WI38 (cell line): ENCODE measurements around the gene FMNL2.

Source experiments
- H3K4me3 ChIP-seq: 2 replicates; pipeline ENCODE4 v1.5.1; 2011; ENCODE audit warnings: low read depth, mild to moderate bottlenecking, control low read depth, low read length
- TF ChIP-seq, protein P1 (sequence below): IDR thresholded peaks from 2 replicates; pipeline ENCODE4 v1.5.1; 2012; ENCODE audit warnings: low read depth, mild to moderate bottlenecking, control low read depth, low read length

The FMNL2 gene

DNA sequence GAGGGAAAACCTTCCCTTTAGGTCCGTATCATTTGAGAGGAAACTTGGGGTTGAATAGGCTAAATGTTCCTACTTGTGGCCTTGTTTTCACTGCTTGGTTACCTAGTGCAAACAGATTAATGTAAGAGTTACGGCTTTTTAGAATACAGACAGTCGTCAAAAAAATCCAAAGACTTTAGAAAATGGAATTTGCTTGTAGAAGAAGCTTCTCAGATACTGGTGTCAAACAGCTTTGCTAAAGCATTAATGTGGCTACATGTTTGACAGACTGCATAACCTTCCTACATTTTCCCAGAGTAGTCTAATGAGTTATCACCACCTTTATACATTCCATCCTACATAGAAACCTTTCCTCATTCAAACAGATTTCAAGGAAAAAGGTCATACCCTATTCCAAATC is 114.6 kb downstream of the FMNL2 start:
- TF ChIP-seq, protein P1, sequence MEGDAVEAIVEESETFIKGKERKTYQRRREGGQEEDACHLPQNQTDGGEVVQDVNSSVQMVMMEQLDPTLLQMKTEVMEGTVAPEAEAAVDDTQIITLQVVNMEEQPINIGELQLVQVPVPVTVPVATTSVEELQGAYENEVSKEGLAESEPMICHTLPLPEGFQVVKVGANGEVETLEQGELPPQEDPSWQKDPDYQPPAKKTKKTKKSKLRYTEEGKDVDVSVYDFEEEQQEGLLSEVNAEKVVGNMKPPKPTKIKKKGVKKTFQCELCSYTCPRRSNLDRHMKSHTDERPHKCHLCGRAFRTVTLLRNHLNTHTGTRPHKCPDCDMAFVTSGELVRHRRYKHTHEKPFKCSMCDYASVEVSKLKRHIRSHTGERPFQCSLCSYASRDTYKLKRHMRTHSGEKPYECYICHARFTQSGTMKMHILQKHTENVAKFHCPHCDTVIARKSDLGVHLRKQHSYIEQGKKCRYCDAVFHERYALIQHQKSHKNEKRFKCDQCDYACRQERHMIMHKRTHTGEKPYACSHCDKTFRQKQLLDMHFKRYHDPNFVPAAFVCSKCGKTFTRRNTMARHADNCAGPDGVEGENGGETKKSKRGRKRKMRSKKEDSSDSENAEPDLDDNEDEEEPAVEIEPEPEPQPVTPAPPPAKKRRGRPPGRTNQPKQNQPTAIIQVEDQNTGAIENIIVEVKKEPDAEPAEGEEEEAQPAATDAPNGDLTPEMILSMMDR = no peak
- no peak overlapping the region for H3K4me3 ChIP-seq

DNA sequence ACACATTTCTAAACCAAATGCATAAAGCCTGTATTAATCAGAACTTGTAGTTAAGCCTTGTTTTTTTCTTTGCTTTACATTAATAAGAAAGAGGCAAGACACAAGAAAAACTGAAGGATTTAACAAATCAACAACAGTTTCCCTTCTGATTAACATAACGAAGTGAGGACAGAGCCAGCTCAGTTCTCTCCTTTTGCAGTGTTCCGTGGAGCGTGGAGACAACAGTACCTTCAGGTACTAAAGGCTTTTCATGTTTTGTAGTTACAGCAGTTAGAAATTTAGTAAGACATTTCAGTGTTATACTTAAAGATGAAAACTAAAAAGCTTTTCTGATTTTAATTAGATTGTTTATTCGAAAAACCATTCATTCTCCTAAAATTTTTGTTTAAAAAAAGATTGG is 115.2 kb downstream of the FMNL2 start:
- TF ChIP-seq, protein P1 = no peak
- no peak overlapping the region for H3K4me3 ChIP-seq

DNA sequence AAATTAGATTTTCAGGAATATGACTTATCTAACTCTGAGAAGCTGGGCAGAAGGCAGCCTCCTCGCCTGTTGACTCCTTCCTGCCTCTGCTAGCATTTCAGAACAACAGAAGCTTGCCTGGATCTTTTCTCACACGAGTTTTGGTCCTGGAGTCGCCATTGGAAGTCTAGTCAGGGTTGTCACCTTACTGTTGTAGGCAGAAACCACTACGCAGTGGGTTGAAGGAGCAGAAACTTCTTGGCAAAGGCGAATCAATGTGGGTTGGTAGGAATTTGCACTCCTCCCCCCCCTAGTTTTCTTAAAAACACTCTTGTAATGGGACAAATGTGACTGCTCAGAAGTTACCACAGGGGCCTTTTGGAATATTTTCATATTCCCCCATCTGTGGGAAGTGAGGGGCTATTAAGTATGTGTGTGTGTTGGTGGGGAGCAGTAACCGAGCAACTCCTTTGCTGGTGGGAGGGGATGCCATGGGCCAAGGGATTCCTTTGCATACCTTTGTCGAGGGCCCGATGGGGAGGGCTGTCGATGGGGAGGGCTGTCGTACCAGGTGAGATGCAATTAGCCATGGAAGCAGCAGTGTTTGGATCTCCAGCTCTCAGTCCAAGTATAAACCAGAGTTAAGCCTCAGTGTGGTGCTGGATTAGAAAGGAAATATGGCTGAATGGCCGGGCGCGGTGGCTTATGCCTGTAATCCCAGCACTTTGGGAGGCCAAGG is 117.4 kb downstream of the FMNL2 start:
- TF ChIP-seq, protein P1 = no peak
- H3K4me3 ChIP-seq = no peak overlapping the region

DNA sequence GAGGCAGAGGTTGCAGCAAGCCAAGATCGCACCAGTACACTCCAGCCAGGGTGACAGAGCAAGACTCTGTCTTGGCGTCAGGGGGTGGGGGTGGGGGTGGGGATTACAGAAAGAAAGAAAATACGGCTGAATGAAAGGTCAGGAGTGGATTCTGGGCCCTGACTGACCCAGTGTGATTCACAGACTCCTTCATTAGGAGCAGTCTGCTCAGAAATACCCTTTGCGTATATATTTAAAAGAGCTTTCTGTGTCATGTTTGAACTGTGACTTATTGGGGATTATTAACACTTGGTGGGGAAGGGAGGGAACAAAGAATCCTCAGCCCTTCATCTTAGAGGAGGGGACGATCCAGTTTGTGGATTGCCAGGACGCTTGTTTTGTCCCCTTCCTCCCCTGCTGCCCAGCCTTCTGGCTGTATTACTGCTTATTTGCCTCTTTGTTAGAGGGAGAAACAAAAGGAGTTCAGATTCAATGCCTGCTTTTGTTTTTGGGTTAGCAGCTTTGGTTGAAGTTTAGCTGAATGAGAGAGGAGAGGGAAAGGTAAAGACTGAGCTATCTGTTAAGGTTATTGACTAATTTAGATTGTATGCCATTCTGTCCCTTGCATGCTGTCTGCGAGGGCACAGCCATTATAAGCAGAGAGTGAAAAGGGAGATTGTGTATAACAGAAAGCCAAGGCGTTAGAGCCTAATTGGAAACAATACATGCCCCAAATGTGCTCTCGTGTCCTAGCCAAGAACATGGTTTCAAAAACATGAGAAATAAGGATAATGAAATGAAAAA is 118.3 kb downstream of the FMNL2 start:
- no peak overlapping the region for H3K4me3 ChIP-seq
- TF ChIP-seq, protein P1 = no peak

DNA sequence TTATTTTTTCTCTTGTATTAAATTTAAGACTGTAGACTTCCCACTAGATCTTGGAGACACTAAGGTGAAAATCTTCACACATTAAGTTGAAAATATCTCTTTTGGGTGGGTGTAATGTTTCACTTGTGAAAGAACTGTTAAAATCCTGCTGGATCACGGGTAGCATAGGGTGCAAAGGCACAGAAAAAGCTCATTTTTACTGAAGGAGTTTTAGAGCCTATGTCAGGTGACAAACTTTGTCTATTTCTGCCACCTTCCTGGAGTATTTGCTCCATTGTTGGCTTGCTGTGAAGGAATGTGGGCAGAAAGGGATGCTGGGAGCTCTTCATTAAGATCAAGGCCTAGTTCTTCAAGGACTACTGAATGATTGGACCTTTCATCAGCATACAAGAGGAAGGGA is 119.4 kb downstream of the FMNL2 start:
- H3K4me3 ChIP-seq = no peak overlapping the region
- TF ChIP-seq, protein P1 = no peak

DNA sequence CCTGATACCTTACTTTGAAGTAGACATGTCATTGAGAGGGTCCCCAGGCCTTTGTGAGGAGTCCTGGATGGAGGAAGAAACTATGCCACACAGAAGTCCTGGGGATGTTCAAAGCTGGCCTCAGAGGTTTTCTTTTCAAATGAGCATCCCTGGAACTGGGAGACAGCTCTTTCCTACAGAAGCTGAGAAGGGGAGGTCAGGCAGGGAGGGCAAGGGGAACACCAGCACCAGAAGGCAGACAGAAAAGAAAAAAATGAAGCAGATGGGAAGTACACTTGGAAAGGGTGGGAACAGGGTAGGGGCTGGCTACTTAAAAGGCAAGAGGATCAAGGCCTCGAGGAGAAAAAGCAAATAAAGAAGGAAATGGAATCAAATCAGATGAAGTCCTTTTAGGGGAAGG is 120.0 kb downstream of the FMNL2 start:
- no peak overlapping the region for H3K4me3 ChIP-seq
- TF ChIP-seq, protein P1 = no peak

DNA sequence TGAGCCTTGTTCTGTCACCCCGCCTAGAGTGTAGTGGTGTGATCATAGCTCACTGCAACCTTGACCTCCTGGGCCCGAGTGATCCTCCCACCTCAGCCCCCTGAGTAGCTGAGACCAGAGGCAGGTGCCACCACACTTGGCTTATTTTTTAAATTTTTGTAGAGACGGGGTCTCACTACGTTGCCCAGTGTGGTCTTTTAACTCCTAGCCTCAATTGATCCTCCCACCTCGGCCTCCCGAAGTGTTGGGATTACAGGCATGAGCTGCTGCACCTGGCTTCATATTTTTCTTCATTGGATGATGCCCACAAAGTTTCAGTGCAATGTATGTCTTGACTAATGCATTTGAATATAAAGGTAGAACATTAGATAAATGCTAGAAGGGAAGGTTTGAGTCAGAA is 120.8 kb downstream of the FMNL2 start:
- H3K4me3 ChIP-seq = no peak overlapping the region
- TF ChIP-seq, protein P1 = no peak
